MCF 10A (cell line): ENCODE measurements around the gene OXGR1. TPM values are rescaled to one million over a fixed set of nuclear protein-coding genes. Genes with fewer than 3 reads are reported as not detected.

Experiments
- BruUV-seq: library from RNA; stranded (reverse); fragments of 400-500 nt; replicated peaks from 2 replicates; lab custom pipeline; 2021; lab: Mats Ljungman, UMichigan
- CTCF ChIA-PET: fragments of 300-600 bp; sonication (Branson Sonifier 250); formaldehyde crosslinking; extraction: SDS; loops from one replicate; lab custom pipeline; 2021; ENCODE audit warnings: antibody characterized with exemption, inconsistent platforms; lab: Yijun Ruan, JAX
- POLR2A ChIA-PET: fragments of 300-600, 350-650 bp; sonication (Branson Sonifier 250); formaldehyde crosslinking; extraction: SDS; loops from one replicate; lab custom pipeline; 2020; ENCODE audit warnings: antibody characterized with exemption, inconsistent platforms; lab: Yijun Ruan, JAX
- DNase-seq: peaks from one replicate; pipeline ENCODE4 v3.0.0-alpha.2; 2018; ENCODE audit not compliant: unreplicated experiment
- H3K27ac Mint-ChIP-seq: one replicate; pipeline ENCODE4 v1.8.0; 2022; ENCODE audit warnings: mild to moderate bottlenecking, low read depth, mixed read lengths; ENCODE audit not compliant: unreplicated experiment
- H3K27me3 Mint-ChIP-seq: one replicate; pipeline ENCODE4 v1.8.0; 2022; ENCODE audit warnings: mixed read lengths; ENCODE audit not compliant: insufficient read depth, unreplicated experiment
- H3K36me3 Mint-ChIP-seq: one replicate; pipeline ENCODE4 v1.8.0; 2022; ENCODE audit warnings: mild to moderate bottlenecking, moderate library complexity, mixed read lengths; ENCODE audit not compliant: insufficient read depth, unreplicated experiment
- H3K4me1 Mint-ChIP-seq: one replicate; pipeline ENCODE4 v1.8.0; 2022; ENCODE audit warnings: mixed read lengths; ENCODE audit not compliant: insufficient read depth, unreplicated experiment
- H3K4me3 Mint-ChIP-seq: one replicate; pipeline ENCODE4 v1.8.0; 2022; ENCODE audit warnings: mild to moderate bottlenecking, moderate library complexity, mixed read lengths; ENCODE audit not compliant: unreplicated experiment
- H3K9me3 Mint-ChIP-seq: one replicate; pipeline ENCODE4 v1.8.0; 2022; ENCODE audit warnings: mixed read lengths; ENCODE audit not compliant: unreplicated experiment
- CTCF ChIP-seq: fragments of 200-600 bp; IDR thresholded peaks from one replicate; pipeline ENCODE4 v1.8.0; 2022; ENCODE audit warnings: antibody characterized with exemption, mild to moderate bottlenecking; ENCODE audit not compliant: unreplicated experiment
- intact Hi-C: fragments of 100-400 bp; cut with micrococcal nuclease; formaldehyde crosslinking; loops from 2 replicates; pipeline ENCODE4 v1.14.1; 2022
- total RNA-seq: library from RNA; stranded (reverse); gene quantifications from 2 replicates; pipeline ENCODE4 v1.2.3, GENCODE V29; 2022

OXGR1 gene
- total RNA-seq, 1 experiment from 2014 or later, result not detected

GRCh38 chr13:97019236-97019635, 25.0 kb upstream of the OXGR1 start:
- intact Hi-C loops, result loop anchor here (2.0 to 5.0 kb wide), 4 partner anchors 88 to 793 kb away; no protein-coding TSS in a partner anchor
- POLR2A ChIA-PET, result interaction anchor here (0.6 to 1.5 kb wide), 2 partner anchors 142 to 203 kb away, joined by 3 to 4 read pairs; partner anchors contain the start of gene MBNL2
- no peaks in the 10 kb centered on the region for H3K4me1 Mint-ChIP-seq
- H3K27ac Mint-ChIP-seq, result no peak overlapping the region
- H3K27me3 Mint-ChIP-seq, result peaks cover 27% of the 10 kb centered on the region
- CTCF ChIA-PET, result interaction anchor here (0.7 to 3.5 kb wide), 25 partner anchors 9 to 1185 kb away, joined by 3 to 32 read pairs (median 7); no protein-coding TSS in a partner anchor
- BruUV-seq, result no TSS peak
- no peak for TF ChIP-seq CTCF
- H3K9me3 Mint-ChIP-seq, result peaks cover 4% of the 10 kb centered on the region
- H3K4me3 Mint-ChIP-seq, result no peak overlapping the region
- H3K36me3 Mint-ChIP-seq, result no peaks in the 10 kb centered on the region
- no peak for DNase-seq

- POLR2A ChIA-PET, result interaction anchor here (0.6 to 1.5 kb wide), 5 partner anchors 16 to 341 kb away, joined by 3 to 5 read pairs (median 3); partner anchors contain the start of gene MBNL2
- peak overlapping the region; percentile 11 for H3K4me3 Mint-ChIP-seq
- peak; percentile 80 for DNase-seq
Measured at GRCh38 chr13:97018029-97018819, 23.9 kb upstream of the OXGR1 start.

DNA sequence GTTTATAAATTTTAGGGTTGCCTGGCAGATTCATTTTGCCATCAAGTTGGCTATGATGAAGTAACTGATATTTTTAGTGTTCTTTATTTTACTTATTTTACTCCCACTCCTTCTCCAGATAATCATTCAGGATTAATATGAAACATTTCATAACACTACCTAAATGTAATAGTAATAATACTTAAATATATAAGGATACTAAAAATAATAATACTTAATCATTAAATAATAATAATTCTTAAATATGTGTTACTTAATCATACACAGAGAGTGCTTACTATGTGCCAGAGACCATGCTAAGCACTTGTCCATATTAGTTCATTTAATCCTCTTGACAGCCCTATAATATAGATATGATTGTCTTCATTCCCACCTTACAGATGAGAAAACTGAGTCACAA, 23.0 kb upstream of the OXGR1 start:
- BruUV-seq, result no TSS peak
- Mint-ChIP-seq H3K27me3 (peaks cover 27% of the 10 kb centered on the region), H3K4me1 (no peaks in the 10 kb centered on the region), H3K36me3 (no peaks in the 10 kb centered on the region), H3K27ac (no peak overlapping the region), H3K4me3 (no peak overlapping the region), H3K9me3 (peaks cover 6% of the 10 kb centered on the region)
- intact Hi-C loops, result loop anchor here (5.0 kb wide), 3 partner anchors 90 to 795 kb away; no protein-coding TSS in a partner anchor
- no peak for TF ChIP-seq CTCF
- DNase-seq, result no peak
- ChIA-PET POLR2A (interaction anchor here (1.0 to 1.1 kb wide), 2 partner anchors 15 to 342 kb away, joined by 3 to 5 read pairs; no protein-coding TSS in a partner anchor), CTCF (interaction anchor here (0.5 to 3.5 kb wide), 49 partner anchors 8 to 1637 kb away, joined by 3 to 32 read pairs (median 4); no protein-coding TSS in a partner anchor)

More at GRCh38 chr13:97018029-97018819, 23.9 kb upstream of the OXGR1 start:
- Mint-ChIP-seq H3K9me3 (peaks cover 6% of the 10 kb centered on the region), H3K36me3 (no peaks in the 10 kb centered on the region), H3K4me1 (no peaks in the 10 kb centered on the region), H3K27ac (no peak overlapping the region), H3K27me3 (peaks cover 27% of the 10 kb centered on the region)
- no TSS peak for BruUV-seq
- TF ChIP-seq CTCF, result peak; percentile 89
- intact Hi-C loops, result loop anchor here (1.0 to 5.0 kb wide), 7 partner anchors 10 to 1614 kb away; no protein-coding TSS in a partner anchor
- CTCF ChIA-PET, result interaction anchor here (0.5 to 3.5 kb wide), 81 partner anchors 9 to 1485 kb away, joined by 3 to 32 read pairs (median 4); partner anchors contain the start of gene MBNL2
